GM19397 (cell line): Measurements from ENCODE around the gene SPG11.

ENCODE experiments used
- ATAC-seq: cut with Tn5 transposase; IDR thresholded peaks from one replicate; pipeline ENCODE4 v1.9.1; 2021; ENCODE audit warnings: mild to moderate bottlenecking, moderate library complexity; ENCODE audit not compliant: unreplicated experiment

Gene SPG11

GRCh38 chr15:44623178-44623577 is 40.3 kb downstream of the SPG11 start:
- ATAC-seq = no peak

DNA sequence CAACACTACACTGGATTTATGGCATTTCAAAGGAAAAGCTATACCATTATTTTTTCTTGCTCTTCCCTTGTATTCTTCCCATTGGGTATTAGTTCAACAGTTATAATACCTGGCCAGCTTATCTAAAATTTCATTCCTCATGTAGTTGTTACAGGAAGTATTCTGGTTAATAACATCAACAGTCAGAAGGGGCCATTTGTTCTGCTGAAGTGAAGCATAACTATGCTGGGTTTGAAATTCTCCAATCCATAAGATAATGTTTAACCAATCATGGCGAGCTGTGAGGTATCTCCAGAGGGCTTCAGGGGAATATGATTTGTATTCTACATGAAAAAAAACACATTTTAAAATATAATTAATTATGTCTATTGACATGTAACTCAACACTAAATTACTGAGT is 43.4 kb downstream of the SPG11 start:
- ATAC-seq = no peak

DNA sequence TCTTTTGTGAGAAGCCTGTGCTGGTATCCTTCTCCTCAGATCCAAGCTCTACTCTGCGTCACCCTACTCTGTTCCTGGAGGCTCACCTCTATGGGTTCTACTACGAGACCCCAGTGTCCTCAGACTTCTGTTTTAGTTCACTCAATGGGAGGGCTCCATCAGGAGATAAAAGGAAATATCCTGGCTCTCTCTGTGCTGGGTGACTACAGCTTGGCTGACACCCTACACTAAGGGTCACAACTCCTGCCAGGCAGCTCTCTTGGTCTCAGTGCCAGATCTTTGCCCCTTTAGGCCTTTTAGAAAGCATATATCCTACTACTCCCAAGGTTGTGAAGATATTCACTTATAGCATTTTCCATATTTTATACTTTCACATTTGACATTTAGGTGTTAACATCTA is 46.5 kb downstream of the SPG11 start:
- no peak for ATAC-seq

DNA sequence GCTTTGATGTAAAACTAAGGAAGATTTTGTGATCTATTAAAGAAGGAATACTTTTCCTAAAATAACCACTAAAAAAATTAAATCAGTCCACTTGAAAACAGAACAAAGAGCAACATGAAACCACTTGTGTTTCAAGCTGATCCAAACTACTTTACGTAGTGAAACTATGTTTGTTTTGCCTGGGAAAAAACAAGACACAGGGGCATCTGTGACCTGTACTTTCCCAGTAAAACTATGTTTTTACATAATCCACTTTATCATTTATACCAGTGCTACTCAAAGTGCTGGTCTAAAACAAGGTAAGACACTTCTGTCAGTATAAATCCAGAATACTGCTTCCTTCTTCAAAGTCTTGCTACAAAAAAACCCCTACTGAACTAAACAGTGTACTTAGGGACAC is 56.7 kb downstream of the SPG11 start:
- ATAC-seq = no peak

- ATAC-seq = no peak
Observed at GRCh38 chr15:44603126-44603525, 60.3 kb downstream of the SPG11 start.

- no peak for ATAC-seq
Observed at GRCh38 chr15:44598892-44599291, 64.6 kb downstream of the SPG11 start.

DNA sequence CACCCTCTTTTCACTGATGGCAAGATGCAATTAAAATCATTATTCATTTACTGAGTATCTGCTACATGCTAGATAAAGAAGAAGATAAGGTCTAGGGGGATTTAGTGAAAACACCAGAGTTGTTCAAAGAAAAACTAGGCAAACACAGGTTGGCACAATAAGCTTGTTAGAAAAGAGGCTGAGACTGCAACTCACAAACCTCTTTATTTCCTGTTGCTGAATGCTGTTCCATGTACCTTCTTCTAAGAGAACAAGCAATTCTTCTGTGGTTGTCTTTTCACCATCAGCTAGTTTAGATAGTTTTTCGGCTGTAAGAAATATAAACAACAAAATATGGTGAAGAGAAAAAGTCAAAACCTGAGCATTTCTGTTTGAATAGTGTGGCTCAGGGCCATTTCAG is 65.4 kb downstream of the SPG11 start:
- no peak for ATAC-seq

- ATAC-seq = no peak
Observed at GRCh38 chr15:44596511-44597010, 66.9 kb downstream of the SPG11 start.

- no peak for ATAC-seq
Observed at GRCh38 chr15:44595656-44596510, 67.6 kb downstream of the SPG11 start.

GRCh38 chr15:44595246-44595645 is 68.2 kb downstream of the SPG11 start:
- no peak for ATAC-seq

- ATAC-seq = no peak
Observed at GRCh38 chr15:44593042-44593736, 70.3 kb downstream of the SPG11 start.

DNA sequence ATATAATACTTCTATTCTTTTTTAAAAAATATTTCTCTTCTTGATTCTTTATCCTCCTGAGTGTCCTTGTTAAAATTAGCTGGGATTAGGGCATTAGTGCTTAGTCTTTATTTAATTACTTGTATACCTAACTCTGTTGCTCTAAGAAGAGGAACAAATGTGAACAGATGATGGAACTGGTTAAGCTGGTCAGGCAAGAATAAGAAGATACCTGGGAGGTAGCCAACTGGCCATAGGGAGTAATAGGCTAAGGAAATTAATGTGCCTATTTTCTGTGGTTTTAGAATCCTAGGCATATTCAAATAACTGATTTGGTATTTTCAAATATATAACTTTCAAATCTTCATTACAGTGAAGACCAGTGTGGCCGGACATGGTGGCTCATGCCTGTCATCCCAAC is 72.1 kb downstream of the SPG11 start:
- no peak for ATAC-seq

GRCh38 chr15:44588541-44588940 is 74.9 kb downstream of the SPG11 start:
- ATAC-seq = no peak

GRCh38 chr15:44585633-44586032 is 77.8 kb downstream of the SPG11 start:
- no peak for ATAC-seq

GRCh38 chr15:44584162-44584749 is 79.2 kb downstream of the SPG11 start:
- no peak for ATAC-seq

DNA sequence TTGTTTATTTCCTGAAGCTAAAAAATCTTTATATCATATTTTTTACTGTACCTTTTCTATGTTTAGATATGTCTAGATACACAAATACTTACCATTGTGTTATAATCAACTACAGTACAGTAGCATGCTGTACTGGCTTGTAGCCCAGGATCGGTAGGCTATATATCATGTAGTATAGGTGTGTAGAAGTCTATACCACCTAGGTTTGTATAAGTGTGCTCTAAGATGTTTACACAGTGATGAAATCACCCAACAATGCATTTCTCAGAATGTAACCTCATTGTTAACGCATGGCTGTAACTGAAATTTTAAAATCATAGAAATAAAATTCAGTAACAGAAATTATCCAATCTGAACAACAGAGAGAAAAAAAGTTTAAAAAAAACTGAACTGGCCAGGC is 83.4 kb downstream of the SPG11 start:
- ATAC-seq = no peak

DNA sequence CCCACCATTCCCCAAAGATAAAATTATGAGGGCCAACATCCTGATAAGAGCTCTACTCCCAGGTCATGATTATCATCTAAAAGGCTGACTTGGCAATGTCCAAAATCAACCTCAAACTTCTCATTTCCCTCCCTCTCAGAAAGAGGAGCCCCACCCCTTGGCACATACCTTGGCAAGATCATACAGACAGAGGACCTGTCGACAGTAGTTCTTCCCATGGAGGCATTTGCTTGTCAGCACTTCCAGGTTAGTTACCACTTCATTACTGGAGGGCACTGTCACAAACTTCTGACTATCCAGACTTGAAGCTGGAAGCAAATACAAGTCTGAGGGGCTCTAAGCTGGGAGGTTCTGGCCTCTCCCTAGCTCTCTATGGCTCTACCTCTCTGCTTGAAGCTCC is 88.7 kb downstream of the SPG11 start:
- no peak for ATAC-seq

- ATAC-seq = no peak
Observed at GRCh38 chr15:44573386-44573785, 90.1 kb downstream of the SPG11 start.

- ATAC-seq = no peak
Observed at GRCh38 chr15:44570361-44570760, 93.1 kb downstream of the SPG11 start.

DNA sequence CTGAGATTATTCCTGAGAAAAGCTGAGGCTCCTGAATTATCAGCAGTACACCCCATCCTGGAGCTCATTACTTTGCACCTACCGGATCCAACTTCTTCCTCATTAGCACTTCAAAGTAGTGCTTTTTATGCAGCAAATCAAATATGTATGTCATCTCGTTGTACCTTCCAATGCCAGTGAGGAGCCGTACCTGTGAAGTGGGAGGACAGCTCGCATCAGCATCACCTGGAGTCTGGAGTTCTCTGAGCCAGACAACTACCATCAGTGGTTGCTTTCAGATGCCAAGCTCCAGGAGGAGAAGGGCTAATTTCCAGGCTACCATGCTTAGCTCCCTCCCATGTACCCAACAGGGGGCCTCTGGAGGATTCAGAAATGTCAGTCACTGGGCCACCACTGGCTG is 94.1 kb downstream of the SPG11 start:
- ATAC-seq = no peak

GRCh38 chr15:44568338-44568737 is 95.1 kb downstream of the SPG11 start:
- no peak for ATAC-seq

GRCh38 chr15:44566155-44566540 is 97.3 kb downstream of the SPG11 start:
- ATAC-seq = no peak
